COLO668 (cell line): Measurements from ENCODE around the gene GRAMD2A.

Experiments
- DNase-seq: peaks from one replicate; lab custom pipeline; 2025; ENCODE audit not compliant: unreplicated experiment; lab: John Stamatoyannopoulos, UW

Gene GRAMD2A

GRCh38 chr15:72136170-72137051 lies 61.2 kb downstream of the GRAMD2A start:
- DNase-seq, result peak; percentile 33

GRCh38 chr15:72135719-72136118 lies 61.9 kb downstream of the GRAMD2A start:
- peak; percentile 9 for DNase-seq

DNA sequence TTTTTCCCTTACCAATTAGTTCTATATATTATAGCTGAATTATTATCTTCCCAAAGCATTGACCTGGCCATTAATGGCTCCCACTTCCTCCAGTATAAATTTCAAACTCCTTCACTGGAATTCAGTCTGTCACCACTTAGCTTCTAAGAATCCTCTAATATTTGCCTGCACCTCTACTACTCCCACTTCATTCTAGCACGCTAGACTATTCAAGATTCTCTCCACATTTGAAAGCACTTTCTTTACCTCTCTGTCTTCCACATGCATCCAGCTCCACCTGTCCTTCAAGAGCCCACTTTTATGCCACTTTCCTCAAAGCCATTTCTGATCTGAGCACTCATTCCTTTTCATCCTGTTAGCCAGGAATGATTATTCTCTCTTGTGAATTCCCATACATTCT lies 64.4 kb downstream of the GRAMD2A start:
- DNase-seq, result no peak

DNA sequence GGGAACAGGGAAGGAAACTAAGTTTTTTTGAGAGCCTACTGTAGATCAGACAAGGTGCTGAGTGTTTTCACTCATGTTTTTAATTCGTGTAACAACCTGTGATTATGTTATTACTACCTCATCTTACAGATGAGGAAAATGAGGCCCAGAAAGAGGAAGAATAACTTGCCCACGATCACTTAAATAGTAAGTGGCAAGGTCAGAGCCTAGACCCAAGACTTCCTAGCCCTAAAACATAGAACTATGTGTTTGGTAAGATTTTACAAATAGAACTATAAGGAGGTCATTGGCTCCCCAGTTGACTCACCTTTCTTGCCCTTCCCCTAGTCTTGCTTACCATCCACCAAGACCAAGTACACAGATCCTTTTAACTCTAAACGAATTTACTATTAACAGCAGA lies 65.7 kb downstream of the GRAMD2A start:
- no peak for DNase-seq

DNA sequence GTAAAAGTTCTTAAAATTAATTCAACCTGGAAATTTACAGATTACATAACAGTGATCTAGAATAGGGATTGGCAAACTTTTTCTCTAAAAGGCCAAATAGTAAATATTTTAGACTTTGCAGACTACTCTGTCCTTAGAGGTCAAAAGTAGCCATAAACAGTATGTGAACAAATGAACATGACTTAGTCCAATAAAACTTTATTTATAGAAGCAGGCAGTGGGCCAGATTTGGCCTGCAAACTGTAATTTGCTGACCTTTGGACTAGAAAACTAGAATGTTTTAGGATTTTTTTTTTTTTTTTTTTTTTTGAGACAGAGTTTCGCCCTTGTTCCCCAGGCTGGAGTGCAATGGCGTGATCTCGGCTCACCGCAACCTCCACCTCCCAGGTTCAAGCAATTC lies 67.3 kb downstream of the GRAMD2A start:
- DNase-seq, result no peak

GRCh38 chr15:72128359-72128758 lies 69.2 kb downstream of the GRAMD2A start:
- DNase-seq, result no peak

DNA sequence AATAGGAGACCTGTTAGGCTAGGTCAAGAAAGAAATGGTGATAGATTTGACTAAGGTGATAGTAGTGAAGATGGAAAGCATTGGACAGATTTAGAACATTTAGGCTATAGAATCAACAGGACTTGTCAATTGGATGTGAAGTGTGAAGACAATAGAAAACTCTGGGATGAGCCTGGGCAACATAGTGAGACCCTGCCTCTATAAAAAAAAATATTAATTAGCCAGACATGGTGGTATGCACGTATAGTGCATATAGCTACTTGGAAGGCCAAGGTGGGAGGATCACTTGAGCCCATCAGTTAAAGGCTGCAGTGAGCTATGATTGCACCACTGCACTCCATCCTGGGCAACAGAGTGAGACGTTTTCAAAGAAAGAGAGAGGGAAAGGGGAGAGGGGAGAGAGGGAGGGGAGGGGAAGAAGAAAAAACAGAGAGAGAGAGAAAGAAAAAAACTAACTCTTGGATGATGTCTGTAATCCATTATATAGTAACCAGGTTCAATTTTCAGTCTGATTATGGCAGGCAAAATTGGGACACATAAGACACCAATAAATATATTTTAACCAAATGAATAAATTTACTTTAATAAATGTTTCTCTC lies 69.8 kb downstream of the GRAMD2A start:
- no peak for DNase-seq

GRCh38 chr15:72124218-72124617 lies 73.4 kb downstream of the GRAMD2A start:
- DNase-seq, result no peak

DNA sequence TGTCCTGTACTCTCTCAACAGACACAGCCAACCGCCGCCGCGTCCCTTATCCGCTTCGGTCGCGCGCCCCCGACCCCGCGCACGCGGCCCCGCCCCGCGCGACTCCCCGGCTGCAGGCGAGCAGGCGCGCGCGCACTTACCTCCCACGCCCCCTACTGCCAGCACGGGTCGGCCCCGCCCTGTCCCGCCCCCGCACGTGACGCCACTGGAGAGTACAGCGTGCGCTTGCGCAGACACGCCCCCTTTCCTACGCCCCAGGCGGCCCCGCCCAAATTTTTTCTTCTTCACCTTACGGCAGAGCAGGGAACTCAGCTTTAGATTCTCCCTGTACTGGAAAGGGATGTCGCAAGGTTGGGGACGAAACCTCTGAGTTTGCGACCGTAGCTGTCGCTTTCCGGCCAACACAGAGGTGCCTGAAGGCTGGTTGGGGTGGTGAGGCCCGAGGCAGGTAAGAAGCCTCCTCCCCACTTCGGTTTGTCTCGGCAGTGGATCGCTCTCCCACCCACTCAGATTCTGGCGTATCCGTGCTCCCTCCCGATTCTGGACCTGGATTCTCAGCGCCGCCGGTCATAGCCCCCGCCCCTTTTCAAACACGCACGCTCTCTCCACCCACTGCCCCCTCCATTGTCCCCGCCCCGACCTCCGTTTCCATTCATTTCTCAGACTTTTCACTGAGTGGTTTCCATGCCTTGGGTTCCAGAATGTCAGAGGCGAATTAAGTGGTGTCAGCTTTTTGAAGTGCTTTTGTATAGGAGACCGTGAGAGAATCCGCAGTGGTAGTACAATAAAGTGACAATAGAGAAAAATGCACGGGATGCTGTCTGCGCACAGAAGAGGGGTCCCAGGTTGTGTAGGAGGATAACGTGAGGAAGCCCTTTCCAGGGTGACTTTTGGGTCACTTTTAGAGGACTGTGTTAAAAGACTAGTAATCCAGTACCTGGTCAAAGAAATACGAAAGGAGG lies 79.3 kb downstream of the GRAMD2A start, which contains the start of the genes MYO9A and SENP8:
TSS of gene MYO9A (minus strand) at position 134 of the 962 bp plus-strand sequence. CDS start 71,587 bp downstream, outside the sequence.
TSS of gene SENP8 (plus strand) at position 387 of the 962 bp plus-strand sequence. CDS start 21,221 bp downstream, outside the sequence.
- DNase-seq, result peak; percentile 97

- no peak for DNase-seq
These were observed 80.0 kb downstream of the GRAMD2A start for GRCh38 chr15:72117486-72118016.

DNA sequence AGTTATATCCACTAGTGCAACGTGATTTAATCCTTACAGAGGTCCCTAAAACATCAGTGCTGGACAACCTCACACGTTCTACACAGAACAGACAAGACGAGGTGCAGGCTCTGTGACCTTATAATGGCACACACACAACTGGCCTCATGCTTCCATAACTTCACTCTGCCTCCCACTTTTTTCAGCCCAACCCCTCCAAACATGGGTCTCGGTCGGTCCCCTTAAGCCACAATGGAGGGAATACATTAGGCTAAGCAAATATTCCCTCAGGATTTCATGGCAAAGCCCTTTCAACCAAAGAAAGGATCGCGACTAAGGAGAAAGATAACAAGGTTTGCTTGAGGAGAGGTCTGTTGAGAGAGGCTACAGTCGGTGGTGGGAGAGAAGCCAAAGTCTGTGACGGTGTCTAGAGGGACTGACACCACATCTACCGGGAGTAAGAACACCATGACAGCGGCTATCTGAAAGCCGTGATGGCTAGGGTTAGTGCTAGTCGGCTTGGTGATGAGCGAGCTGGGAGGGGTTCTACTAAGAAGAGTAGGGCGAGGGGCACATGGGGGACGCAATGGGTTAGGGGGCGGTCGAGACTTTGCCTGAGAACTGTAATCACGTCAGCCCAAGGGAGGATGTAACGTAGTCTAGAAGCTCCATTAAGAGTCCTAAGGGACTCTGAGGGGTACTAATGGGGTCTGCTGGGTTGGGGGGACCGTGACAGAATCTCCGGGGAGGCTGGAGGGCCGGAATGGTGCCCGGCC lies 80.7 kb downstream of the GRAMD2A start:
- peak; percentile 21 for DNase-seq

DNA sequence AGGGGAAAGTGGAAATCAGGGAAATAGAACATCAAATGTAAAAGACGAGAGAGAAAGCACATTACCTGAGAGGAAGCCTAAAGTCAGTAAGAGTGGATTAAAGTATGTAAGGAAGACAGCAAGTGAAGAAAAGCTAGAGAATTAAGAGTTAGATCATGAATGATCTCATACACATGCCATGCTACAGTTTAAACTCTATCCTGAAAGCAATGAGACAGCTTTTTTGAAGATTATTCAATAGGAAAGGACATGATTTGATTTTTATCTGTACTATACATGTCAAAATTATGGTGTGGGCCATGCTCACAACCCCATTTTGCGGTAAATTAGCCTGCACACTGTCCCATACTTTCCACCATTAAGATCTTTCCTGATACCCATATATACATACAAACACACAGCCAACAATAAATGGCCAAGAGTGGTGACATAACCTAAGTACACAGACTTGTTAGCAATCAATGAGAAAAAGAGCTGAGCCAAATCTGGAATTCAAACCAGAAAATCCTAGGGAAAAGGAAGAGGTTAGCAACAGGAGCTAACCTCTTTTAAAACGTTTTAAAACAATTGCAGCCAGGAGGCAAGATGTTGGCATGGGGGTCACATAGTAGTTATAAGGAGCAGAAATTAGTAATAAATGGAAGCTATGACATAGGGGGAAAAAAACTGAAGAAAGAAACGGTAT lies 84.1 kb downstream of the GRAMD2A start:
- DNase-seq, result no peak

- no peak for DNase-seq
These were observed 84.8 kb downstream of the GRAMD2A start for GRCh38 chr15:72112805-72113204.

GRCh38 chr15:72112116-72112515 lies 85.5 kb downstream of the GRAMD2A start:
- no peak for DNase-seq

DNA sequence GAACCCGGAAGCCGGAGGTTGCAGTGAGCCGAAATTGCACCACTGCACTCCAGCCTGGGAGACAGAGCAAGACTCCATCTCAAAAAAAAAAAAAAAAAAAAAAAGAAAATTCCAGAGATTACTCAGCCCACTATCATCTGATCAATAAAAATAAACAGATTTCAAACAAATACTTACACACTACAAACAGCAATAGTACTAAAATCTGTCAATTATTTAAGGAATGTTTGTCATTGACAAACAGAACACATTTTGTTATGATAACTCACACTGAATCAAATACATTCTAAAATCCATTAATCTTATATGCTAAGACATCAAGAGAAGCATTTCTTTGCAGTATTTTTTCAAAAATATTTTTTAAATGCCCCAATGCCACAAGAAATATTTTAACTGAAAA lies 87.2 kb downstream of the GRAMD2A start:
- DNase-seq, result no peak
